DND-41 (cell line): ENCODE data around the gene CXCL5.

Source experiments
- ATAC-seq: fragments of 200-7000 bp; cut with Tn5 transposase; 3 replicates; pipeline ENCODE4 v1.9.1; 2021; ENCODE audit warnings: low read depth; ENCODE audit not compliant: insufficient read depth
- DNase-seq: peaks from one replicate; pipeline ENCODE4 v3.0.0-alpha.2; 2020
- H2AFZ ChIP-seq: 2 replicates; pipeline ENCODE4 v1.6.0; 2012; ENCODE audit warnings: low read depth, low read length
- H3K27ac ChIP-seq: 2 replicates; pipeline ENCODE4 v1.5.1; 2012; ENCODE audit warnings: low read length, inconsistent platforms
- H3K27me3 ChIP-seq: fragments of 200-600 bp; sonication (generic); 2 replicates; pipeline ENCODE4 v1.6.0; 2012; ENCODE audit warnings: low read length, mild to moderate bottlenecking, inconsistent platforms; ENCODE audit not compliant: insufficient read depth, poor library complexity
- H3K36me3 ChIP-seq: 2 replicates; pipeline ENCODE4 v1.5.1; 2012; ENCODE audit warnings: low read length, inconsistent platforms; ENCODE audit not compliant: insufficient read depth
- H3K4me1 ChIP-seq: 2 replicates; pipeline ENCODE4 v1.5.1; 2012; ENCODE audit warnings: mild to moderate bottlenecking, low read length; ENCODE audit not compliant: insufficient read depth
- H3K4me2 ChIP-seq: 2 replicates; pipeline ENCODE4 v1.6.0; 2012; ENCODE audit warnings: mild to moderate bottlenecking, moderate library complexity, low read length, inconsistent platforms; ENCODE audit not compliant: insufficient read depth
- H3K4me3 ChIP-seq, 2 experiments: fragments of 200-600 bp in 1 of 2; shearing (Covaris generic) in 1 of 2; 2 replicates each; pipeline ENCODE4 v1.5.1; 2012 to 2016; ENCODE audit warnings: inconsistent platforms in 2 of 2, low read length in 2 of 2, mild to moderate bottlenecking in 2 of 2, low read depth in 1 of 2, moderate library complexity in 1 of 2
- H3K79me2 ChIP-seq: 2 replicates; pipeline ENCODE4 v1.6.0; 2012; ENCODE audit warnings: low read length, inconsistent platforms; ENCODE audit not compliant: insufficient read depth
- H3K9ac ChIP-seq: 2 replicates; pipeline ENCODE4 v1.6.0; 2012; ENCODE audit warnings: low read depth, mild to moderate bottlenecking, inconsistent platforms, low read length, moderate library complexity
- H3K9me3 ChIP-seq: 2 replicates; pipeline ENCODE4 v1.5.1; 2012; ENCODE audit warnings: low read length, moderate library complexity, mild to moderate bottlenecking, inconsistent platforms; ENCODE audit not compliant: insufficient read depth, severe bottlenecking
- H4K20me1 ChIP-seq: 2 replicates; pipeline ENCODE4 v1.6.0; 2012; ENCODE audit warnings: low read length; ENCODE audit not compliant: insufficient read depth
- CTCF ChIP-seq: IDR thresholded peaks from 2 replicates; pipeline ENCODE4 v1.5.1; 2012; ENCODE audit warnings: borderline replicate concordance, low read length, moderate library complexity, mild to moderate bottlenecking; ENCODE audit not compliant: poor library complexity, severe bottlenecking; ENCODE audit errors: extremely low read depth
- EZH2 ChIP-seq: IDR thresholded peaks from 3 replicates; pipeline ENCODE4 v1.6.1; 2012; ENCODE audit warnings: borderline replicate concordance, low read depth, mild to moderate bottlenecking, moderate library complexity, low read length, inconsistent platforms; ENCODE audit not compliant: severe bottlenecking

The CXCL5 gene

GRCh38 chr4:74039315-74039763 lies 40.9 kb upstream of the CXCL5 start:
- no peak for TF ChIP-seq EZH2
- no peak for TF ChIP-seq CTCF
- Histone ChIP-seq H3K4me2 (peak overlapping the region; percentile 96), H3K27ac (peak overlapping the region; percentile 80; the same call in 1 of the 2 replicates), H3K4me1 (peaks cover 30% of the 10 kb centered on the region), H3K4me3 (peak overlapping the region; percentile 75 to 89; a peak in 3 of 4 replicates), H2AFZ (peak overlapping the region; percentile 98), H3K9me3 (no peaks in the 10 kb centered on the region), H3K9ac (peak overlapping the region; percentile 69), H3K79me2 (no peaks in the 10 kb centered on the region), H4K20me1 (no peaks in the 10 kb centered on the region), H3K36me3 (no peaks in the 10 kb centered on the region), H3K27me3 (peaks cover 28% of the 10 kb centered on the region)
- DNase-seq (no peak), ATAC-seq (no peak)

GRCh38 chr4:74038425-74039314 lies 40.2 kb upstream of the CXCL5 start, which contains the start of gene CXCL3:
CXCL3 (minus strand) TSS chr4:74038689; CDS start chr4:74038611, 78 bp downstream.
- Histone ChIP-seq H2AFZ (peak within 1 kb of the TSS; percentile 98), H3K27me3 (peaks cover 28% of the 10 kb centered on the region), H3K4me1 (peaks cover 30% of the 10 kb centered on the region), H3K4me3 (peak within 1 kb of the TSS; percentile 75 to 89), H3K36me3 (no peaks in the 10 kb centered on the region), H3K79me2 (no peaks in the 10 kb centered on the region), H3K4me2 (peak within 1 kb of the TSS; percentile 96), H3K9me3 (no peaks in the 10 kb centered on the region), H3K27ac (peak within 1 kb of the TSS; percentile 80), H4K20me1 (no peaks in the 10 kb centered on the region), H3K9ac (peak within 1 kb of the TSS; percentile 69)
- DNase-seq = peak; percentile 56
- peak; percentile 77 for ATAC-seq
- TF ChIP-seq EZH2 = peak; percentile 78
- no peak for TF ChIP-seq CTCF

- H3K4me2 ChIP-seq = peak overlapping the region; percentile 96
Measured at GRCh38 chr4:74038086-74038424, 39.6 kb upstream of the CXCL5 start.

More at GRCh38 chr4:74038086-74038424, 39.6 kb upstream of the CXCL5 start:
- Histone ChIP-seq H3K79me2 (no peaks in the 10 kb centered on the region), H3K4me3 (peak overlapping the region; percentile 75 to 89), H2AFZ (peak overlapping the region; percentile 72), H3K4me1 (peaks cover 30% of the 10 kb centered on the region), H3K27me3 (peaks cover 28% of the 10 kb centered on the region), H3K9ac (peak overlapping the region; percentile 69), H3K27ac (peak overlapping the region; percentile 80), H3K9me3 (no peaks in the 10 kb centered on the region), H4K20me1 (no peaks in the 10 kb centered on the region), H3K36me3 (no peaks in the 10 kb centered on the region)
- DNase-seq (no peak), ATAC-seq (no peak)
- TF ChIP-seq CTCF (no peak), EZH2 (no peak)
